ENCODE results near the gene GRIA3.

GRCh38 chrX:123486297-123486696 lies 302.2 kb downstream of the GRIA3 start:
- TF ChIP-seq, protein P1, sequence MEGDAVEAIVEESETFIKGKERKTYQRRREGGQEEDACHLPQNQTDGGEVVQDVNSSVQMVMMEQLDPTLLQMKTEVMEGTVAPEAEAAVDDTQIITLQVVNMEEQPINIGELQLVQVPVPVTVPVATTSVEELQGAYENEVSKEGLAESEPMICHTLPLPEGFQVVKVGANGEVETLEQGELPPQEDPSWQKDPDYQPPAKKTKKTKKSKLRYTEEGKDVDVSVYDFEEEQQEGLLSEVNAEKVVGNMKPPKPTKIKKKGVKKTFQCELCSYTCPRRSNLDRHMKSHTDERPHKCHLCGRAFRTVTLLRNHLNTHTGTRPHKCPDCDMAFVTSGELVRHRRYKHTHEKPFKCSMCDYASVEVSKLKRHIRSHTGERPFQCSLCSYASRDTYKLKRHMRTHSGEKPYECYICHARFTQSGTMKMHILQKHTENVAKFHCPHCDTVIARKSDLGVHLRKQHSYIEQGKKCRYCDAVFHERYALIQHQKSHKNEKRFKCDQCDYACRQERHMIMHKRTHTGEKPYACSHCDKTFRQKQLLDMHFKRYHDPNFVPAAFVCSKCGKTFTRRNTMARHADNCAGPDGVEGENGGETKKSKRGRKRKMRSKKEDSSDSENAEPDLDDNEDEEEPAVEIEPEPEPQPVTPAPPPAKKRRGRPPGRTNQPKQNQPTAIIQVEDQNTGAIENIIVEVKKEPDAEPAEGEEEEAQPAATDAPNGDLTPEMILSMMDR (IDR thresholded peaks at IDR 0.05): no peak
- no peak for TF ChIP-seq ZFX (IDR thresholded peaks at IDR 0.05; ENCODE audit: borderline replicate concordance)
